T-helper 17 cell (primary cell): Measurements from ENCODE around the gene DBR1. TPM values are rescaled to one million over a fixed set of nuclear protein-coding genes. Genes with fewer than 3 reads are reported as not detected.

Experiments
- ATAC-seq: fragments of 150-1000 bp; cut with Tn5 transposase; 2 replicates; pipeline ENCODE4 v1.10.0; 2021; ENCODE audit warnings: mild to moderate bottlenecking, moderate library complexity
- DNase-seq, 3 donors: peaks; one replicate each; pipeline versions ENCODE4 v3.0.0 to v3.0.0-alpha.2; 2020 to 2021
- H3K9me3 ChIP-seq: one replicate; pipeline ENCODE4 v1.7.0; 2013; ENCODE audit warnings: low read length, mild to moderate bottlenecking; ENCODE audit not compliant: control insufficient read depth, poor library complexity, severe bottlenecking
- H3K27ac Mint-ChIP-seq: one replicate; pipeline ENCODE4 v1.8.0; 2022; ENCODE audit warnings: mild to moderate bottlenecking, moderate library complexity, mixed read lengths
- H3K27me3 Mint-ChIP-seq: one replicate; pipeline ENCODE4 v1.8.0; 2022; ENCODE audit warnings: mixed read lengths
- H3K36me3 Mint-ChIP-seq: one replicate; pipeline ENCODE4 v1.8.0; 2022; ENCODE audit warnings: low read depth, mixed read lengths
- H3K4me1 Mint-ChIP-seq: one replicate; pipeline ENCODE4 v1.8.0; 2022; ENCODE audit warnings: mild to moderate bottlenecking, mixed read lengths
- H3K4me3 Mint-ChIP-seq: one replicate; pipeline ENCODE4 v1.8.0; 2022; ENCODE audit warnings: mild to moderate bottlenecking, moderate library complexity, mixed read lengths
- total RNA-seq, 4 donors: library from RNA in 2 of 4; stranded (reverse) in 2 of 4; gene quantifications; one replicate each; pipeline ENCODE4 v1.2.3 and lab custom pipeline; 2022 to 2026

Gene DBR1
- total RNA-seq, 2 donors from 2014 or later, result 19.5 TPM

- peaks cover 38% of the 10 kb centered on the region for H3K4me1 Mint-ChIP-seq
Observed at GRCh38 chr3:138200424-138200823, 25.7 kb upstream of the DBR1 start.

GRCh38 chr3:138199851-138200250 is 25.1 kb upstream of the DBR1 start:
- Mint-ChIP-seq H3K36me3 (peaks cover 12% of the 10 kb centered on the region), H3K27me3 (no peaks in the 10 kb centered on the region), H3K27ac (no peak overlapping the region), H3K4me1 (peaks cover 35% of the 10 kb centered on the region), H3K4me3 (no peak overlapping the region)
- H3K9me3 ChIP-seq, result no peaks in the 10 kb centered on the region
- ATAC-seq, result no peak
- DNase-seq, result no peak

More at GRCh38 chr3:138200424-138200823, 25.7 kb upstream of the DBR1 start:
- H3K4me3 Mint-ChIP-seq, result no peak overlapping the region
- DNase-seq (no peak), ATAC-seq (no peak)
- H3K27me3 Mint-ChIP-seq, result no peaks in the 10 kb centered on the region
- peaks cover 12% of the 10 kb centered on the region for H3K36me3 Mint-ChIP-seq
- H3K9me3 ChIP-seq, result no peaks in the 10 kb centered on the region
- H3K27ac Mint-ChIP-seq, result no peak overlapping the region

DNA sequence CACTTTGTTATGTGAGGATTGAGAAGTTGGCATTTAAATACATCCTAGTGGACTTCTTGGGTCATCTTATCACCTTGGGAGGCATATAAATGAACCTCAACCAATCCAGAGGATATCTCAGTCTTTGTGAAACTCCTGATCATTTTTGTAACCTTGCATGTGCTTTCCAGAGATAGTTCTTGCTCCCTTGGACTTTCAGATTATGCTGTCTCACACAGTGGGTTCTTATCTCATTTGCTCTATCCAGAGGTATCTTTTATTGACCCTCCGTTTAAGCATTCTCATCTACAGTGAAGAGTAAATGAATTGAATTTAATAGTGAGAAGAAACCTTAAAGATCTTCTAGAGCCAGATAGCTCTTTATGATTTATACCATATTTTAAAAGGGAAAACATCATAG is 22.8 kb upstream of the DBR1 start:
- ATAC-seq (no peak), DNase-seq (no peak)
- H3K4me1 Mint-ChIP-seq, result peaks cover 21% of the 10 kb centered on the region
- no peak overlapping the region for H3K27ac Mint-ChIP-seq
- H3K36me3 Mint-ChIP-seq, result peaks cover 6% of the 10 kb centered on the region
- H3K4me3 Mint-ChIP-seq, result no peak overlapping the region
- H3K27me3 Mint-ChIP-seq, result no peaks in the 10 kb centered on the region
- no peaks in the 10 kb centered on the region for H3K9me3 ChIP-seq

- Mint-ChIP-seq H3K27me3 (no peaks in the 10 kb centered on the region), H3K36me3 (peaks cover 6% of the 10 kb centered on the region), H3K4me3 (no peak overlapping the region), H3K27ac (no peak overlapping the region), H3K4me1 (peaks cover 21% of the 10 kb centered on the region)
- ATAC-seq (no peak), DNase-seq (no peak)
- H3K9me3 ChIP-seq, result no peaks in the 10 kb centered on the region
Observed at GRCh38 chr3:138197058-138197457, 22.3 kb upstream of the DBR1 start.

DNA sequence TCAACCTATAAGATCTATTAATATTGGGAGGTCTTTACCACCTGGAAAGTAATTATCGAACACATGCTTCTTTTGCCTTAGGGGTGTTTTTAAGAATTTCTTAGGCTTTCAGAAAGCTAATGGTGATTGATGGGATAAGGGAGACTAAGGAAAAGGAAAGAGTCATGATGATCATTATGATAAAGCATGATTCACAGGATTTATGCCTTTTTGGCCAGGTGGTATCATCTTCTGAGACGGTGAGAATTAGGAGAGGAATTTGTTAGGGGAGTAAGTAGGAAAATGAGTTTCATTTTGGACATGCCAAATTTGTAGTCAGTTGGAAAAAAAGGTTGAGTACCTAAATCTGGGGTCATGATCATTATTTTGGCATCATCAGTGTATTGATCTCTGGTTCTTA is 21.3 kb upstream of the DBR1 start:
- no peak for DNase-seq

GRCh38 chr3:138195481-138195880 is 20.8 kb upstream of the DBR1 start:
- Mint-ChIP-seq H3K27ac (no peak overlapping the region), H3K4me1 (peaks cover 29% of the 10 kb centered on the region)
- ATAC-seq, result no peak

More for the DNA sequence above, 21.3 kb upstream of the DBR1 start:
- no peaks in the 10 kb centered on the region for H3K9me3 ChIP-seq
- Mint-ChIP-seq H3K27me3 (no peaks in the 10 kb centered on the region), H3K36me3 (peaks cover 6% of the 10 kb centered on the region), H3K27ac (no peak overlapping the region), H3K4me3 (no peak overlapping the region), H3K4me1 (peaks cover 25% of the 10 kb centered on the region)
- no peak for ATAC-seq

DNA sequence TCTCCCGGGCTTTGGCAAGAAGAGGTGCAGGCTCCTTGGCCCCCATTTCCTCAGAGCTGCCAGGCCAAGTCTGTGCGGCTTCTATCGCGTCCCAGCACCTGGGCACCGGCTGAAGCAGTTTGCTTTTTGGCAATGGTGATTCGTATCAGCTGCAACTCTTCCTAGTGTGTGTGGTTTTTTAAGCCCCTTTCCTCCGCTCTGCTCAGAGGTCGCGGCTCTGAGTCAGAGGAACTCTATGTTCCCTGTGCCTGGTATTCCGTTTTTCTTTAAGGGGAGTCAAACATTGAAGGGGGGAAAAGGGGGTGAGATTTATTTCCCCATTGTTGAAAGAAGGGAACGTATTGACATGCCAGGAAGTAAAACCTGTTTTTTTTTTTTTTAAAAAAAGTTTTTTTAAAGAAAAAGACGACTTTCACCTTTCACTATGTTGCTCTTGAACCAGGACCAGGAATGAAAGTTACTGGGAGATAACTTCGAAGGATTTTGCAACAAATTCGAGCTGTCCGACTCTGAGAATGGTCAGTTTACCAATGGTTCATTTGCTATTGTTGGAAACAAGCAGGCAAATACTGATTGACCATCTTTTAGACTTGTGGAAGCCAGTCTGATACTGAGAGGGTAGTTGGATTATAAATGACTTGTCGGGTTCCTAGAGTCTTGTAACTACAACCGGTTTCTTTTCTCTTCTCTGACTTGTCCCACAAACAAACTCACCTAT is 13.5 kb upstream of the DBR1 start:
- H3K36me3 Mint-ChIP-seq, result peaks cover 2% of the 10 kb centered on the region
- peak overlapping the region; percentile 89 for H3K27ac Mint-ChIP-seq
- H3K27me3 Mint-ChIP-seq, result peaks cover 11% of the 10 kb centered on the region
- H3K4me1 Mint-ChIP-seq, result peaks cover 28% of the 10 kb centered on the region
- peak; percentile 31 for ATAC-seq
- DNase-seq, result no peak
- peak overlapping the region; percentile 92 for H3K4me3 Mint-ChIP-seq
- no peaks in the 10 kb centered on the region for H3K9me3 ChIP-seq

More at GRCh38 chr3:138195481-138195880, 20.8 kb upstream of the DBR1 start:
- peaks cover 8% of the 10 kb centered on the region for H3K36me3 Mint-ChIP-seq
- no peak overlapping the region for H3K4me3 Mint-ChIP-seq
- no peak for DNase-seq
- no peaks in the 10 kb centered on the region for H3K9me3 ChIP-seq
- no peaks in the 10 kb centered on the region for H3K27me3 Mint-ChIP-seq

- H3K4me1 Mint-ChIP-seq, result peaks cover 28% of the 10 kb centered on the region
- no peaks in the 10 kb centered on the region for H3K9me3 ChIP-seq
- peaks cover 2% of the 10 kb centered on the region for H3K36me3 Mint-ChIP-seq
- ATAC-seq (peak; percentile 62), DNase-seq (peak in 1 of 3 donors; percentile 47)
- H3K27me3 Mint-ChIP-seq, result peaks cover 11% of the 10 kb centered on the region
- peak within 1 kb of the TSS; percentile 92 for H3K4me3 Mint-ChIP-seq
- peak within 1 kb of the TSS; percentile 89 for H3K27ac Mint-ChIP-seq
Observed at GRCh38 chr3:138187296-138188012, 12.7 kb upstream of the DBR1 start, which contains the start of gene ARMC8. Gene ARMC8 (plus strand): TSS chr3:138187301. CDS start chr3:138187555, 254 bp downstream.

GRCh38 chr3:138186803-138187295 is 12.1 kb upstream of the DBR1 start:
- H3K4me3 Mint-ChIP-seq, result peak overlapping the region; percentile 92
- DNase-seq, result peak; percentile 82 to 84 (median 82)
- H3K36me3 Mint-ChIP-seq, result peaks cover 2% of the 10 kb centered on the region
- H3K27me3 Mint-ChIP-seq, result peaks cover 11% of the 10 kb centered on the region
- H3K4me1 Mint-ChIP-seq, result peaks cover 28% of the 10 kb centered on the region
- peak; percentile 93 for ATAC-seq
- H3K27ac Mint-ChIP-seq, result peak overlapping the region; percentile 89
- H3K9me3 ChIP-seq, result no peaks in the 10 kb centered on the region

GRCh38 chr3:138186221-138186620 is 11.5 kb upstream of the DBR1 start:
- peaks cover 23% of the 10 kb centered on the region for H3K4me1 Mint-ChIP-seq
- peaks cover 2% of the 10 kb centered on the region for H3K36me3 Mint-ChIP-seq
- peak overlapping the region; percentile 92 for H3K4me3 Mint-ChIP-seq
- no peak for DNase-seq
- peak overlapping the region; percentile 89 for H3K27ac Mint-ChIP-seq
- no peak for ATAC-seq
- peaks cover 11% of the 10 kb centered on the region for H3K27me3 Mint-ChIP-seq
- no peaks in the 10 kb centered on the region for H3K9me3 ChIP-seq

DNA sequence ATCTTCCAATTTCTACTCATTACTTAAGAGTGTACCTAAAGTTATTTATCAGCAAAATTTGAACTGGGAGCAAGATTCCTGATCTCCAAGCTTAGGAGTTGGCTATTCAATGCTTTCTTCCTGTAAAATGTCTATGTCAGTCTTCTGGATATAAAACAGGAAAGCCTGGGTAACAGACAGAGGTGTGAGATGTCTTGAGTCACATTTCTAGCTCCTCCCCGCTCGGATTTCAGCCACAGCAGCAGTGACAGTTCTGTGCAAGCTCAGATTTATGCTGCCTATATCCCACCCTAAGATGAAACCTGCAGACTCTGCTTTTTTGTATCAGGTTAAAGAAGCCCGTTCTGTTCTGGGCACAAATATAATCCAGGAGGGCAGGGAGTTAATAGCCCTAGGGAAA is 10.3 kb upstream of the DBR1 start:
- Mint-ChIP-seq H3K4me3 (no peak overlapping the region), H3K36me3 (no peaks in the 10 kb centered on the region), H3K4me1 (peaks cover 19% of the 10 kb centered on the region), H3K27me3 (peaks cover 11% of the 10 kb centered on the region), H3K27ac (no peak overlapping the region)
- ATAC-seq (no peak), DNase-seq (no peak)
- H3K9me3 ChIP-seq, result no peaks in the 10 kb centered on the region

- no peak overlapping the region for H3K27ac Mint-ChIP-seq
- H3K36me3 Mint-ChIP-seq, result no peaks in the 10 kb centered on the region
- H3K9me3 ChIP-seq, result no peaks in the 10 kb centered on the region
- peaks cover 9% of the 10 kb centered on the region for H3K27me3 Mint-ChIP-seq
- peak; percentile 99 for ATAC-seq
- H3K4me3 Mint-ChIP-seq, result no peak overlapping the region
- peak in 1 of 3 donors; percentile 14 for DNase-seq
- no peaks in the 10 kb centered on the region for H3K4me1 Mint-ChIP-seq
Observed at GRCh38 chr3:138180375-138181029, 5.8 kb upstream of the DBR1 start.
